Activated CD4-positive, alpha-beta T cell treated with anti-CD3 and anti-CD28 coated beads, Interleukin-2, amount 10 ng/mL, durations not matched to agents 7 days and 5 days (primary cell): ENCODE results near the gene OR13J1. TPM values are rescaled to one million over a fixed set of nuclear protein-coding genes. Genes with fewer than 3 reads are reported as not detected.
A peak's percentile ranks its signal among the peaks of the same experiment; 100 is the strongest.
"Not testable (repeated sequence)": the region's sequence is repeated elsewhere in the genome, so short reads cannot be mapped to it uniquely, and the experiment has no call there.

ENCODE experiments used
- CTCF ChIA-PET: fragments of 350-600 bp; sonication (Branson Sonifier 250); formaldehyde crosslinking; loops from one replicate; lab custom pipeline; 2021; ENCODE audit warnings: antibody characterized with exemption; lab: Charles Lee
- POLR2A ChIA-PET: fragments of 350-600 bp; sonication (Branson Sonifier 250); formaldehyde crosslinking; loops from one replicate; lab custom pipeline; 2021; ENCODE audit warnings: antibody characterized with exemption; lab: Charles Lee
- DNase-seq: peaks from one replicate; pipeline ENCODE4 v3.0.0-alpha.2; 2020
- H3K27ac Mint-ChIP-seq: one replicate; pipeline ENCODE4 v1.8.0; 2021; ENCODE audit warnings: mild to moderate bottlenecking, moderate library complexity, mixed read lengths
- H3K27me3 Mint-ChIP-seq: one replicate; pipeline ENCODE4 v1.8.0; 2021; ENCODE audit warnings: mixed read lengths
- H3K36me3 Mint-ChIP-seq: one replicate; pipeline ENCODE4 v1.8.0; 2021; ENCODE audit warnings: low read depth, mixed read lengths
- H3K4me1 Mint-ChIP-seq: one replicate; pipeline ENCODE4 v1.8.0; 2021; ENCODE audit warnings: mixed read lengths
- H3K4me3 Mint-ChIP-seq: one replicate; pipeline ENCODE4 v1.8.0; 2021; ENCODE audit warnings: mild to moderate bottlenecking, moderate library complexity, mixed read lengths
- H3K9me3 Mint-ChIP-seq: one replicate; pipeline ENCODE4 v1.8.0; 2021; ENCODE audit warnings: mixed read lengths
- total RNA-seq, 2 experiments: library from RNA; stranded (reverse); gene quantifications; one replicate each; pipeline ENCODE4 v1.2.3, GENCODE V29; 2021

OR13J1 gene
- total RNA-seq, 2 experiments from 2014 or later = not detected

DNA sequence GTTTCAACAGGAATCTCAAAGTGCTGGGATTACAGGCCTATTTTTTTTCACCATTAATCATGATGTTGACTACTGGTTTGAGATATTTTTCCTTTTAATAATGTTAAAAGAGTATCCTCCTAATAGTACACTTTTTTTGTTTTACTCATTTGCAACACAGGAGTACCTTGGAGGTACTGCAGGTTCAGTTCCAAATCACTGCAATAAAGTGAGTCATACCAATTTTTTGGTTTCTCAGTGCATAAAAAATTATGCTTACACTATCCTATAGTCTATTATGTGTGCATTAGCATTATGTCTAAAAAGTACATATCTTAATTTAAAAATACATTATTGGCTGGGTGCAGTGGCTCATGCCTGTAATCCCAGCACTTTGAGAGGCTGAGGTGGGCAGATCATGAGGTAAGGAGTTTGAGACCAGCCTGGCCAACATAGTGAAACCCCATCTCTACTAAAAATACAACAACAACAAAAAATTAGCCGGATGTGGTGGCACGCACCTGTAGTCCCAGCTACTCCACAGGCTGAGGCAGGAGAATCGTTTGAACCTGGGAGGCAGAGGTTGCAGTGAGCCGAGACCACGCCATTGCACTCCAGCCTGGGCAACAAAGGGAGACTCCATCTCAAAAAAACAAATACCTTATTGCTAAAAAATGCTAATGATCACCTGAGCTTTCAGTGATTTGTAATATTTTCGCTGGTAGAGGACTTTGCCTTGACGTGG lies 27.3 kb upstream of the OR13J1 start:
- POLR2A ChIA-PET = interaction anchor here (0.7 kb wide), 1 partner anchor 369 kb away, joined by 3 read pairs; no protein-coding TSS in a partner anchor
- peaks cover 35% of the 10 kb centered on the region for H3K27me3 Mint-ChIP-seq
- H3K9me3 Mint-ChIP-seq, H3K36me3 Mint-ChIP-seq, H3K4me3 Mint-ChIP-seq, DNase-seq, H3K4me1 Mint-ChIP-seq, H3K27ac Mint-ChIP-seq: not testable (repeated sequence)
- CTCF ChIA-PET = interaction anchor here (0.9 to 1.2 kb wide), 2 partner anchors 15 to 36 kb away, joined by 3 read pairs; no protein-coding TSS in a partner anchor

DNA sequence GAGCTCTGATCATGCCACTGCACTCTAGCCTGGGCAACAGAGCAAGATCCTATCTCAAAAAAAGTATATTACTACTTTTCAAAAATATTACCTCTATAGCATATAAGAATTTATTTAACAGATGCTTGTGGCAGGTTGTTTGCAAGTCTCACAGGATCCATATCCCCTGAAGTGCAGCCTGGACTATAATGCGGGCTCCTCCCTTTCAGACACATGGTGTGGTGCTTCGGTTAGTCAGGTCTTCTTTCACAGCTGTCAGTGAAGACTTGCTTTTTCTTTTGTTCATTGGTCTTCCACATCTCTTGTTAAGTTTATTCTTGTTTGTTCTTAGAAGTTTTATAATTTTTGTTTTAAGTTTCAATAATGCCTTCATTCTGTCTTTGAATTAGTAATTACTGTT lies 26.4 kb upstream of the OR13J1 start:
- Mint-ChIP-seq H3K9me3 (no peaks in the 10 kb centered on the region), H3K27me3 (peaks cover 38% of the 10 kb centered on the region), H3K4me1 (no peaks in the 10 kb centered on the region), H3K36me3 (no peaks in the 10 kb centered on the region), H3K4me3 (no peak overlapping the region), H3K27ac (no peak overlapping the region)
- DNase-seq = no peak
- POLR2A ChIA-PET = no interaction called here
- CTCF ChIA-PET = interaction anchor here (0.9 kb wide), 1 partner anchor 35 kb away, joined by 3 read pairs; no protein-coding TSS in a partner anchor

DNA sequence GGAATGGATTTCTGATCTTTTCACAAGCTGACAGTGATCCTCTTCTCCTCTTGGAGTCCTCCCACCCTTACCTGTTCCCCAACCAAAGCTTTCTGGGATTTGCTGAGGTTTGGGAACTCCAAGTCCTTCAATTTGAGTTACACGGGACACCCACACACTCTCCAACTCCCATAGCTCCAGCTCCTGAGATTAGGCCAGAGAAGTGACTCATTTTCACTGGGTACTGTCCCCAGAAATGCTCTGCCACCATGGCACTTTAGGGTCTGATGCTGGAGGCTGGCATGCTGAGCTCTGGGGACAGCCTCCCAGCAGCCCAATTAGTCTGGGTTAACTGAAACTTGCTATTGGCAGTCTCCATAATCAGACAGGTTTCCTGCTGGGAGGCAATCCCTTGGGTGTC lies 21.9 kb upstream of the OR13J1 start:
- peaks cover 25% of the 10 kb centered on the region for H3K27me3 Mint-ChIP-seq
- H3K4me1 Mint-ChIP-seq = no peaks in the 10 kb centered on the region
- H3K36me3 Mint-ChIP-seq = no peaks in the 10 kb centered on the region
- ChIA-PET POLR2A (no interaction called here), CTCF (interaction anchor here (0.6 to 0.9 kb wide), 2 partner anchors 11 to 62 kb away, joined by 3 to 4 read pairs; no protein-coding TSS in a partner anchor)
- no peak overlapping the region for H3K27ac Mint-ChIP-seq
- DNase-seq = no peak
- H3K9me3 Mint-ChIP-seq = no peaks in the 10 kb centered on the region
- H3K4me3 Mint-ChIP-seq = no peak overlapping the region

DNA sequence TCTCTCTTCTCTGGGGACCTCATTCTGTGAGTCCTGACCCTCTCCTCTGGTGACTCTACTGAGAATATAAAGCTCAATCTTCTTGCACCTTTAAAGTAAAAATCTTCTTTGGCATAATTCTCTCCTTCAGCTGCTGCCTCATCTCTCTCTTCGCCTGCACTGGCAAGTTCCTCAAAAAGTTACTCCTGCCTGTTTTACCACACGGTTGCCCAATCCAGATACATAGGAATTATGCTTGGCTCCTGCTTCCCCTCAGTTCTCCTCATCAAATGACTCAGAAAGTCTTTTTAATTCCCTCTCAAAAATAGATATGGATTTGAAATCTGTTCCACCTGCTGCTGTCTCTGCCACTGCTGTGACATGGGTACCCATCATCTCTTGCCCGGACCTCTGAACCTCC lies 21.4 kb upstream of the OR13J1 start:
- no peak for DNase-seq
- no peak overlapping the region for H3K27ac Mint-ChIP-seq
- no peaks in the 10 kb centered on the region for H3K4me1 Mint-ChIP-seq
- no peaks in the 10 kb centered on the region for H3K36me3 Mint-ChIP-seq
- ChIA-PET POLR2A (no interaction called here), CTCF (interaction anchor here (0.6 to 0.9 kb wide), 2 partner anchors 11 to 61 kb away, joined by 3 to 4 read pairs; no protein-coding TSS in a partner anchor)
- H3K27me3 Mint-ChIP-seq = peaks cover 27% of the 10 kb centered on the region
- no peaks in the 10 kb centered on the region for H3K9me3 Mint-ChIP-seq
- no peak overlapping the region for H3K4me3 Mint-ChIP-seq

DNA sequence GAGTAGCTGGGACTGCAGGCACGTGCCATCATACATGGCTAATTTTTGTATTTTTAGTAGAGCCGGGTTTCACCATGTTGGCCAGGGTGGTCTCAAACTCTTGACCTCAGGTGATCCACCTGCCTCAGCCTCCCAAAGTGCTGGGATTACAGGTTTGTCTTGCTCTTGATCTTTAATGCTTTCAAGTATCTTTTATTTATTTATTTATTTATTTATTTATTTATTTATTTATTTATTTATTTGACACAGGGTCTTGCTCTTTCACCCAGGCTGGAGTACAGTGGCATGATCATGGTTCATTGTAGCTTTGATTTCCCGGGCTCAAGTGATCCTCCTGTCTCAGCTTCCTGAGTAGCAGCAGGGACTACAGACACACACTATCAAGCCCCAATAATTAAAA lies 14.7 kb upstream of the OR13J1 start:
- H3K27ac Mint-ChIP-seq, DNase-seq, CTCF ChIA-PET, POLR2A ChIA-PET, H3K4me3 Mint-ChIP-seq, H3K4me1 Mint-ChIP-seq, H3K36me3 Mint-ChIP-seq, H3K9me3 Mint-ChIP-seq: not testable (repeated sequence)
- H3K27me3 Mint-ChIP-seq = peaks cover 31% of the 10 kb centered on the region

DNA sequence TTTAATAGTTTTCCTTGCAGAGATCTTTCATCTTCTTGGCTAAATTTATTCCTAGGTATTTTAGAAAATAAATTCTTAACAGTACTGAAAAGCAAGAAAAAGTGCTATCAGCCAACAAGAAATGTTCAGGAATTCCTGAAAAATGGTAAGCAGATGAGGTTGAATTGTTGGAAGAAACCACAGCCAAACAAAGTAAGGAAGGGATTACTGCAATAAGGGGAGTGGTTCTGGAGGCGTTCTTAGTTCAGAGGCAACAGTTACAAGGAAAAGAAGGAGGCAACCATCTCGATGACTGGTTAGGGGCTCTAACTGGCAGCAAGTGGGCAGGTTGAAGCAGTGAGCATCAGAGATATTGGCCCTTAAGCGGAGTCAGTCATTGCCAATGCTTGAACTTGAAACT lies 12.8 kb upstream of the OR13J1 start:
- CTCF ChIA-PET = interaction anchor here (0.8 to 1.7 kb wide), 8 partner anchors 11 to 166 kb away, joined by 3 to 12 read pairs (median 3); no protein-coding TSS in a partner anchor
- Mint-ChIP-seq H3K9me3 (no peaks in the 10 kb centered on the region), H3K4me3 (no peak overlapping the region), H3K36me3 (no peaks in the 10 kb centered on the region), H3K27me3 (peaks cover 31% of the 10 kb centered on the region), H3K27ac (no peak overlapping the region), H3K4me1 (no peaks in the 10 kb centered on the region)
- POLR2A ChIA-PET = no interaction called here
- DNase-seq = no peak

DNA sequence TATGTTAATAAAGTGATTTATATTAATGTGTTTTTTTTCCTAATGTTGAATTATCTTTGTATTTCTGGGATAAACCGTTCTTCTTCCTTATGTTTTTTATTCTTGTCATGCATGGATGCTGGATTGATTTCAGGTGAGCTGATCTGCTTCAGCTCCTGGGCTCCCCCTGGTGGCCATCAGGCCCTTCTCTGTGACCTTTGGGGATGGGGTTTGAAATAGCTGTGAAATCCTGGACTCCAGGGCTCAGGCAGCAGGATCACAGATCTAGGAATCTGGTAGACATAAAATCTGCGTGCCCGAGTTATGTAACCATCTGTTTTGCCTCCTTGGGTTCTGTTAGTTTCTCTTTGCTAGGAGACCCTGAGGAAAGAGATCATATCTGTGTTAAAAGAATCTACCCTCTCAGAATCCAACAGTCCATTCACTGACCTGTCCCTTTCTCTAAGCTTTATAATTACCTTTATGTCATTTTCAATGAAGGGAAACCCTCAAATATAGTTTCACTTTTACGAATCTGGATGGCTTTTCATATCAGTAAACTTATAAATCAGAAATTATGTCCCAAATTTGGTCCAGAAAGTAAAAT lies 12.2 kb upstream of the OR13J1 start:
- ChIA-PET POLR2A (no interaction called here), CTCF (interaction anchor here (0.5 to 2.4 kb wide), 23 partner anchors 11 to 494 kb away, joined by 3 to 12 read pairs (median 3); partner anchors contain the start of genes CCDC107, CREB3 and RMRP)
- Mint-ChIP-seq H3K36me3 (no peaks in the 10 kb centered on the region), H3K27me3 (peaks cover 37% of the 10 kb centered on the region), H3K4me1 (no peaks in the 10 kb centered on the region), H3K9me3 (peaks cover 5% of the 10 kb centered on the region), H3K4me3 (no peak overlapping the region), H3K27ac (no peak overlapping the region)
- DNase-seq = peak; percentile 82

DNA sequence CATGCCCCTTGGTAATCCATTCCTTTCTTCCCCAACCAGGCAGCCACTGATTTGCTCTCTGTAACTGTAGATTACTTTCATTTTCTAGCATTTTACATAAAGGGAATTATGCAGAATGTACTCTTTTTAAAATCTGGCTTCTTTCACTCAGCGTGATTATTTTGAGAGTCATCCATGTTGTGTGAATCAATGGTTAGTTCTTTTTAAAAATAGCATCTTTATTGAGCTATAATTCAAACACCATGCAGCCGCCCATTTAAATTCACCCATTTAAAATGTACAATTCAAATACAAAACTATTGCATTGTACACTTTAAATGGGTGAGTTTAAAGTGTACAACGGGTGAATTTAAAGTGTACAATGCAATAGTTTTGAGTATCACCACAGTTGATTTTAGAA lies 2.3 kb upstream of the OR13J1 start:
- no peaks in the 10 kb centered on the region for H3K4me1 Mint-ChIP-seq
- no peaks in the 10 kb centered on the region for H3K36me3 Mint-ChIP-seq
- H3K9me3 Mint-ChIP-seq = peaks cover 4% of the 10 kb centered on the region
- no peak for DNase-seq
- peaks cover 15% of the 10 kb centered on the region for H3K27me3 Mint-ChIP-seq
- H3K27ac Mint-ChIP-seq = no peak overlapping the region
- POLR2A ChIA-PET = no interaction called here
- CTCF ChIA-PET = interaction anchor here (0.6 kb wide), 1 partner anchor 1250 kb away, joined by 5 read pairs; no protein-coding TSS in a partner anchor
- H3K4me3 Mint-ChIP-seq = no peak overlapping the region

DNA sequence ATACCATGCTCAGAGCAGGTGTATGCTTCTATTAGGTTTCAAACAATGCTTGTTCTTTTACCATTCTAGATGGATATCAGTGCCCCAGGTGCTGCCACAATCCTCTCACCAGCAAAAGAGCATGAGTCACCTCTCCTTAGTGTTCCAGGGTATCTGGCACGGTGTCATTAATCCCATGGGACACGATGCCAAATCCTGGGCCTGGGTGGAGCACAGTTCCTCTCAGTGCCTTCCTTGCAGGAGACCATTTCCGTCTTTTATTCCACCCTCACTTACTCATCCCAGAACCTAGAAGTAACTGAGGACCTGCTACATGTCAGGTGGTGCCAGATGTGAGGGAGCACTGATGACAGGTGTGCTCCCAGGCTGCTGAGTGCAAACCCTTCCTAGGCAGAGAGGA lies 1.3 kb upstream of the OR13J1 start:
- DNase-seq = no peak
- Mint-ChIP-seq H3K9me3 (no peaks in the 10 kb centered on the region), H3K4me1 (no peaks in the 10 kb centered on the region), H3K4me3 (no peak overlapping the region), H3K36me3 (no peaks in the 10 kb centered on the region), H3K27me3 (peaks cover 12% of the 10 kb centered on the region), H3K27ac (no peak overlapping the region)
- ChIA-PET CTCF (interaction anchor here (1.2 kb wide), 1 partner anchor 11 kb away, joined by 3 read pairs; no protein-coding TSS in a partner anchor), POLR2A (no interaction called here)

DNA sequence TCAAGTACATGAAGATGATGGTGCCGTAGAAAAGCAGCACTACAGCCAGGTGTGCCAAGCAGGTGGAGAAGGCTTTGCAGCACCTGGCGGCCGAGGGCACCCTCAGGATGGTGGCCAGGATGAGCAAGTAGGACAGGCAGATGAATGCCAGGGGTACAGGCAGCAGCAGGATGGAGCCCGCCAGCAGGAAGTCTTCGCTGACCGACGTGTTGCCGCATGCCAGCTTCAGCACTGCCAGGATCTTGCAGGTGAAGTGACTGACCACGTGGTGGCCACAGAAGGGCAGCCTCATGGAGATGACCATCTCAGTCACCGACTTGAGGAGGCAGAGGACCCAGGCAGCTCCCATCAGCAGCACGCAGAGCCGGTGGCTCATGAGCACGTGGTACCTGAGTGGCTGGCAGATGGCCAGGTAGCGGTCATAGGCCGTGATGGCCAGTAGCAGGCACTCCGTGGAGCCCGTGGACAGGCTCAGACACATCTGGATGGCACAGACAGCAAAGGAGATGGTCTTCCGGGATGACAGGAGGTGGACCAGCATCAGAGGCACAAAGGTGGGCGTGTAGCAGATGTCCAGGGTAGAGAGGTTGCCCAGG lies 482 bp downstream of the OR13J1 start:
- Mint-ChIP-seq H3K27me3 (peaks cover 3% of the 10 kb centered on the region), H3K4me1 (no peaks in the 10 kb centered on the region), H3K9me3 (no peaks in the 10 kb centered on the region), H3K4me3 (no peak overlapping the region), H3K27ac (peak overlapping the region; percentile 26), H3K36me3 (no peaks in the 10 kb centered on the region)
- POLR2A ChIA-PET = no interaction called here
- DNase-seq = no peak
- CTCF ChIA-PET = no interaction called here

DNA sequence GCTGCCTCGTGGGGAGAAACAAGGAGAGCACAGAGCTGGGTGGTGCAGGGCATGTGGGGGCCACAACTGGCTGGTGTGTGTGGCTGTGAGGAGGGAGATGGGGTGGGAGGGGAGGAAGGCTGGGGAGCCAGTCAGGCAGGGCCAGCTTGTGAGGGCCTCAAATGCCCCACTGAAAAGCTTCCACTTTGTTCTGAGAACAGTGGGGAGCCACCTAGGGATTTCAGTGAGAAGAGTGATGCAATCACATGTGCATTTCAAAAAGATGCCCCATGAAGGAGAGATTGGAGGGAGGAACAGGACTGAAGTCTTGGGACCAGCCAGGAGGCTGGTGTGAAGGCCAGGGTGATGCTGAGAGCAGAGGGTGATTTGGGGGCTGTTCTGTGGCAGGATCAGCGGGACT lies 1.3 kb downstream of the OR13J1 start:
- no peak for DNase-seq
- ChIA-PET POLR2A (no interaction called here), CTCF (no interaction called here)
- no peak overlapping the region for H3K27ac Mint-ChIP-seq
- H3K9me3 Mint-ChIP-seq = no peaks in the 10 kb centered on the region
- H3K36me3 Mint-ChIP-seq = no peaks in the 10 kb centered on the region
- H3K4me1 Mint-ChIP-seq = no peaks in the 10 kb centered on the region
- no peak overlapping the region for H3K4me3 Mint-ChIP-seq
- H3K27me3 Mint-ChIP-seq = peaks cover 2% of the 10 kb centered on the region

DNA sequence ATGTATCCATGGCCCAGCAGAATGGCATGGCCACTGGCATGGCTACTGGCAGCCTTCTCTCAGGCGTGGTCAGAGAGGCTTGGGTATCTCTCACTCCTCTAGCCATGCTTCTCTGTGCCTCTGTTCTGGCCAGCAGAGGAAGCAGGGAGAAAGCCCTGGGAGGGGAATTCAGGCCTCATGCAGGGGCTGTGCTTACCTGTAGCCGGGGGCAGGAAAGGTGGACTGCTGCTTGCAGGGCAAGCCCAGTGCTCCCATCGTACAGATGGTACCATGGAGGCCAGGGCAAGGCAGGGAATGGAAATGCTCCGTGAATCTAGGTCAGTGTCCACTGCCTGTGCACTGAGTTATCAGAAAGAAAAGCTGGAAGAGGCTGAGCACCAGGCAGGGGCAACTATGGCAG lies 2.7 kb downstream of the OR13J1 start:
- no peak for DNase-seq
- Mint-ChIP-seq H3K27me3 (peaks cover 2% of the 10 kb centered on the region), H3K9me3 (no peaks in the 10 kb centered on the region), H3K4me1 (no peaks in the 10 kb centered on the region), H3K4me3 (no peak overlapping the region), H3K27ac (no peak overlapping the region), H3K36me3 (no peaks in the 10 kb centered on the region)
- ChIA-PET POLR2A (no interaction called here), CTCF (no interaction called here)
